ENCODE measurements around the gene MSI2.
A peak's percentile ranks its signal among the peaks of the same experiment; 100 is the strongest.

MSI2 gene

GRCh38 chr17:57327176-57327970 lies 71.0 kb downstream of the MSI2 start:
- Histone ChIP-seq H3K27me3 (ENCODE audit: insufficient read depth, insufficient read length) (no peaks in the 10 kb centered on the region), H3K9me3 (ENCODE audit: insufficient read depth, low read length) (no peaks in the 10 kb centered on the region), H3K36me3 (ENCODE audit: insufficient read depth, insufficient read length, low read length) (peaks cover 22% of the 10 kb centered on the region), H3K9ac (ENCODE audit: insufficient read length, low read depth) (no peak overlapping the region), H3K4me1 (ENCODE audit: insufficient read depth, insufficient read length) (no peaks in the 10 kb centered on the region), H3K4me3 (ENCODE audit: insufficient read length, low read depth) (no peak overlapping the region)
- DNase-seq (ENCODE audit: low read depth, low spot score), result no peak
- no peak for TF ChIP-seq SUZ12 (IDR thresholded peaks at IDR 0.05; ENCODE audit: extremely low read depth, insufficient read depth, insufficient read length)
- no peak for TF ChIP-seq ZNF274 (IDR thresholded peaks at IDR 0.05; ENCODE audit: low read depth, low read length)

- DNase-seq (ENCODE audit: low read depth, low spot score), result no peak
- H3K36me3 ChIP-seq (ENCODE audit: insufficient read depth, insufficient read length, low read length), result peaks cover 21% of the 10 kb centered on the region
Measured at GRCh38 chr17:57328109-57328882, 72.0 kb downstream of the MSI2 start.

GRCh38 chr17:57329380-57330214 lies 73.3 kb downstream of the MSI2 start:
- H3K4me1 ChIP-seq (ENCODE audit: insufficient read depth, insufficient read length), result peaks cover 2% of the 10 kb centered on the region
- TF ChIP-seq ZNF274 (IDR thresholded peaks at IDR 0.05; ENCODE audit: low read depth, low read length) (no peak), YY1 (IDR thresholded peaks at IDR 0.05; ENCODE audit: insufficient read depth, insufficient read length) (no peak), SUZ12 (IDR thresholded peaks at IDR 0.05; ENCODE audit: extremely low read depth, insufficient read depth, insufficient read length) (no peak)
- no peaks in the 10 kb centered on the region for H3K9me3 ChIP-seq (ENCODE audit: insufficient read depth, low read length)
- no peaks in the 10 kb centered on the region for H3K27me3 ChIP-seq (ENCODE audit: insufficient read depth, insufficient read length)
- H3K9ac ChIP-seq (ENCODE audit: insufficient read length, low read depth), result no peak overlapping the region
- no peak overlapping the region for H3K4me3 ChIP-seq (ENCODE audit: insufficient read length, low read depth)
- H3K36me3 ChIP-seq (ENCODE audit: insufficient read depth, insufficient read length, low read length), result peaks cover 10% of the 10 kb centered on the region
- DNase-seq (ENCODE audit: low read depth, low spot score), result no peak

More at GRCh38 chr17:57328109-57328882, 72.0 kb downstream of the MSI2 start:
- Histone ChIP-seq H3K9me3 (ENCODE audit: insufficient read depth, low read length) (no peaks in the 10 kb centered on the region), H3K4me1 (ENCODE audit: insufficient read depth, insufficient read length) (no peaks in the 10 kb centered on the region), H3K27me3 (ENCODE audit: insufficient read depth, insufficient read length) (no peaks in the 10 kb centered on the region), H3K9ac (ENCODE audit: insufficient read length, low read depth) (no peak overlapping the region), H3K4me3 (ENCODE audit: insufficient read length, low read depth) (no peak overlapping the region)
- TF ChIP-seq SUZ12 (IDR thresholded peaks at IDR 0.05; ENCODE audit: extremely low read depth, insufficient read depth, insufficient read length) (no peak), YY1 (IDR thresholded peaks at IDR 0.05; ENCODE audit: insufficient read depth, insufficient read length) (no peak), ZNF274 (IDR thresholded peaks at IDR 0.05; ENCODE audit: low read depth, low read length) (no peak)

- no peaks in the 10 kb centered on the region for H3K9me3 ChIP-seq (ENCODE audit: insufficient read depth, low read length)
- no peaks in the 10 kb centered on the region for H3K27me3 ChIP-seq (ENCODE audit: insufficient read depth, insufficient read length)
- H3K36me3 ChIP-seq (ENCODE audit: insufficient read depth, insufficient read length, low read length), result peaks cover 3% of the 10 kb centered on the region
- peaks cover 2% of the 10 kb centered on the region for H3K4me1 ChIP-seq (ENCODE audit: insufficient read depth, insufficient read length)
- no peak overlapping the region for H3K9ac ChIP-seq (ENCODE audit: insufficient read length, low read depth)
- H3K4me3 ChIP-seq (ENCODE audit: insufficient read length, low read depth), result no peak overlapping the region
- DNase-seq (ENCODE audit: low read depth, low spot score), result no peak
- TF ChIP-seq YY1 (IDR thresholded peaks at IDR 0.05; ENCODE audit: insufficient read depth, insufficient read length) (no peak), SUZ12 (IDR thresholded peaks at IDR 0.05; ENCODE audit: extremely low read depth, insufficient read depth, insufficient read length) (no peak), ZNF274 (IDR thresholded peaks at IDR 0.05; ENCODE audit: low read depth, low read length) (no peak)
Measured at GRCh38 chr17:57330587-57330986, 74.3 kb downstream of the MSI2 start.

- Histone ChIP-seq H3K4me1 (ENCODE audit: insufficient read depth, insufficient read length) (peaks cover 2% of the 10 kb centered on the region), H3K36me3 (ENCODE audit: insufficient read depth, insufficient read length, low read length) (peaks cover 3% of the 10 kb centered on the region), H3K9me3 (ENCODE audit: insufficient read depth, low read length) (0 out of 2 replicates have a peak, but pooled peaks cover 4% of the 10 kb centered on the region), H3K9ac (ENCODE audit: insufficient read length, low read depth) (no peak overlapping the region), H3K27me3 (ENCODE audit: insufficient read depth, insufficient read length) (no peaks in the 10 kb centered on the region), H3K4me3 (ENCODE audit: insufficient read length, low read depth) (no peak overlapping the region)
- DNase-seq (ENCODE audit: low read depth, low spot score), result no peak
- no peak for TF ChIP-seq ZNF274 (IDR thresholded peaks at IDR 0.05; ENCODE audit: low read depth, low read length)
- TF ChIP-seq SUZ12 (IDR thresholded peaks at IDR 0.05; ENCODE audit: extremely low read depth, insufficient read depth, insufficient read length), result no peak
- no peak for TF ChIP-seq YY1 (IDR thresholded peaks at IDR 0.05; ENCODE audit: insufficient read depth, insufficient read length)
Measured at GRCh38 chr17:57331423-57331822, 75.1 kb downstream of the MSI2 start.

- no peak overlapping the region for H3K9ac ChIP-seq (ENCODE audit: insufficient read length, low read depth)
- 0 out of 2 replicates have a peak, but pooled peaks cover 6% of the 10 kb centered on the region for H3K9me3 ChIP-seq (ENCODE audit: insufficient read depth, low read length)
- DNase-seq (ENCODE audit: low read depth, low spot score), result peak; percentile 36
- H3K27me3 ChIP-seq (ENCODE audit: insufficient read depth, insufficient read length), result no peaks in the 10 kb centered on the region
- no peak overlapping the region for H3K4me3 ChIP-seq (ENCODE audit: insufficient read length, low read depth)
- H3K4me1 ChIP-seq (ENCODE audit: insufficient read depth, insufficient read length), result peaks cover 4% of the 10 kb centered on the region
- TF ChIP-seq SUZ12 (IDR thresholded peaks at IDR 0.05; ENCODE audit: extremely low read depth, insufficient read depth, insufficient read length) (no peak), ZNF274 (IDR thresholded peaks at IDR 0.05; ENCODE audit: low read depth, low read length) (no peak), YY1 (IDR thresholded peaks at IDR 0.05; ENCODE audit: insufficient read depth, insufficient read length) (no peak)
- H3K36me3 ChIP-seq (ENCODE audit: insufficient read depth, insufficient read length, low read length), result peaks cover 3% of the 10 kb centered on the region
Measured at GRCh38 chr17:57332501-57332900, 76.2 kb downstream of the MSI2 start.
